HG03378 (cell line): ENCODE results near the gene DPH3.
"Not testable (repeated sequence)": the region's sequence is repeated elsewhere in the genome, so short reads cannot be mapped to it uniquely, and the experiment has no call there.

Source experiments
- ATAC-seq: cut with Tn5 transposase; IDR thresholded peaks from one replicate; pipeline ENCODE4 v1.9.1; 2021; ENCODE audit warnings: mild to moderate bottlenecking, moderate library complexity; ENCODE audit not compliant: unreplicated experiment

Gene DPH3

DNA sequence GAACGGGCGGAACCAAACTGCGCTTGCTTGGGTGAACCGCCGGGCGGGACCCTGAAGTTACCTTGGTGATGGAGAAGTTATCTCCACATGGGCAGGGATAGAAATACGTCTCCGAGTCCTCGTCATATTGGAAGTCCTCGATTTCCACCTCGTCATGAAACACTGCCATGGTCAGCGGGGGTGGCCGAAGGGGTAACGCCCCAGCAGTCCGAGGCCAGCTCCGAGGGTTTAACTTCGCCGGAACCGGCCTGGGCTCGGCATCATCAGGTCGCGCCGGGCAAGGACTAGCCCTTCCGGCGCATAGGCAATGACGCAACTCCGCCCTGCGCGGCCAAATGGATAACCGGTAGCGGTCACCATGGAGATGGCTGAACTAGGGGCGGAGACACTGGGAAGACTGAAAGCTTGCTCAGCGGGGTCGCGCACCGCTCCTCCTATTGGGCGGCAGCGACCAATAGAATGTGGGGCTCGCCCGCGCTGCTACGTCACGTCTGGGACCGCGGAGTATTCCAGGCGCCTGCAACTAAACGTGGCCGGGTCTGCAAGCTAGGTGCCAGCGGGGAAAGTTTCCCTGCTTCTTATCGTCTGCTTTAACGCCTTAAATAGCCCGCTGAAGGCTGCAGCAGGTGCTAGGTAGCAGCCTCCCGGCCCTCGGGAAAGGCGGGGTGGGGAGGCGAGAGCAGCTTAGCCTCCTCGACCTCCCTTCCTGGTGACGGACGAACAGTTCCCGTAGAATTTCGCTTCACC lies at the start of gene DPH3, which contains the start of gene OXNAD1:
DPH3 (minus strand) TSS at position 236 of the 747 bp plus-strand sequence; CDS start at position 169, 67 bp downstream.
OXNAD1 (plus strand) TSS at position 505 of the 747 bp plus-strand sequence. CDS start 5,741 bp downstream, outside the sequence.
- peak; percentile 97 for ATAC-seq

DNA sequence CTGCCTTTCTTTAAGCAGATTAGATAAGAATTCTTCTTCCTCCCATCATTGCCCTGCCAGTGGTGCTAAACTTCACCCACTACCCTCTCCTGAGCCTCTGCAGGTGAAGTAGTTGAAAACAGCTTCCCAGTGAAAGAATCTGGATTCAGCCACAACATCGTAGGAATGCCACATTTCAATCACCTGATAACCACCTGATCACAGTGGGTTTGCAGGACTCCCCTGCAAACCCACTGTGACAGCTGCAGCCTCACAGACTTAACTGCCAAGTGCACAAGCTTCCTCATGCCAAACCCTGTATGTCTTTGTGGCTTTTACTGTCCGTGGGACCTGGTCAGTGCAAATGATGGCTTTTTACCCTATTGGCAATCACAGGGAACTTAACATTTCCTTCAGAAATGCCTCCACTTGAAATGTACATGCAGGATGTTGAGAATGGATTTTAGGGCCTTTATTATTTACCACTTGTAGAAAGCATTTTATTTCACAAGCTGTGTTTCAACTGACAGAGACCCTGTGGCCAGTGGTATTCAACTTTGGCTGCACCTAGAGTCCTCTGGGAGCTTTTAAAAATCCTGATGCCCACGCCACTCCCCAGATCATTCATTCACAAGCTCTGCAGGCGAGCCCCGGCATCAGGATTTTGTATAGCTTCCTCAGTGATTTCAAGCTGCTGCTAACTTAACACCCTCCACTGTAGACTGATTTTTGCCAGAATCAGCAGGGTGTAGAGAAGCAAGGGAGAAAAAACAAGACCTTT lies 49.3 kb upstream of the DPH3 start:
- ATAC-seq: no peak

DNA sequence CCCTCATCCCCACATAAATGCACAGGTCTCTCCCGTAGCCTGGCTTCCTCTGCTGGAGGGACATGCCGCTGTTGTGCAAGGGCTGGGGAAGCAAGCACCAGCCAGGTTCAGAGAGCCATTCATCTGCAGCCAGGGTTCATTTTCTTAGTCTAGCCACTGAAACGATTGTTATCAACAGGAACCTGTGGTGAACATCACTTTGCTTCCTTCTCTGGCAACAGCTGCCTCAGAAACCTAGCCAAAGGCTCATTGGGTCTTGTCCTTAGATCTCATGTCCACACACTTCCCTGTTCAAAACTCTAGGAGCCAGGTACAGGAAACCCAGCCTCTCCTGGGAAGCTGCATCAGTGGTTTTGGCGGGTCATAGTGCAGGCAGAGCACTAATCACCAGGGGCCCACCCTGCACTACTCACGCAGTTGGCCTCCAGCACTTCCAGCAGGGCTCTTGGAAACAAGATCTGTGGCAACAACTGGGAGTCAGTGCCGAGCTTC lies 47.3 kb upstream of the DPH3 start:
- ATAC-seq: peak; percentile 54

DNA sequence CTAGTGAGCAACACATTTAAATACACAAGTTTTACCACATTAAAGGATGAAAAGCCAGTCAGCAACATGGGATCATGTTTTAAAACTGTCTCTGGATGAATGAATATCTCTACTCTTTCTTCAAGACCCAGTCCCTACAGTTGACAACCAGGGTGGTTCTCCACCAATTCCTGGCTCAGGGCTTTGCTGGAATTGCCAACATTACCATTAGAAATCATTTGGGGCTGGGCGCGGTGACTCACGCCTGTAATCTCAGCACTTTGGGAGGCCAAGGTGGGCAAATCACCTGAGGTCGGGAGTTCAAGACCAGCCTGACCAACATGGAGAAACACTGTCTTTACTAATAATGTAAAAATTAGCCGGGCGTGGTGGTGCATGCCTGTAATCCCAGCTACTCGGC lies 45.7 kb upstream of the DPH3 start:
- not testable (repeated sequence) for ATAC-seq

DNA sequence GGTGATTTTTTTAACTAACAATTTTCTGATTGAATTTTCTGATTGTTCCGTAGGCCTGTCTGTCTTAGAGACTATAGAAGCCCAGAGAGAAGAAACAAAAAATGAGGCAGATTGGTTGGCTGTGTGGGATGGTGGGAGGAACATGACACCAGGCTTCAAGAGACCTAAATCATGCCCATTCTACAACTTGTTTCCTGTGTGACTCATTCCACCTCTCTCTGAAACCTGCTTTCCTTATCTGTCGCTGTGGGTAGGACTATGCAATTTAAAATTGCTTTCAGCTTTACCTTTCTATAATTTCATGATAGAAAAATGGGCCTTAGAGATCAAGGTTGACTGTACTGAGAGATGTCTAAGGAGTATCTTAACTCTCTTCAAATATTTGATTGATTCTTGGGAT lies 44.8 kb upstream of the DPH3 start:
- peak; percentile 92 for ATAC-seq

DNA sequence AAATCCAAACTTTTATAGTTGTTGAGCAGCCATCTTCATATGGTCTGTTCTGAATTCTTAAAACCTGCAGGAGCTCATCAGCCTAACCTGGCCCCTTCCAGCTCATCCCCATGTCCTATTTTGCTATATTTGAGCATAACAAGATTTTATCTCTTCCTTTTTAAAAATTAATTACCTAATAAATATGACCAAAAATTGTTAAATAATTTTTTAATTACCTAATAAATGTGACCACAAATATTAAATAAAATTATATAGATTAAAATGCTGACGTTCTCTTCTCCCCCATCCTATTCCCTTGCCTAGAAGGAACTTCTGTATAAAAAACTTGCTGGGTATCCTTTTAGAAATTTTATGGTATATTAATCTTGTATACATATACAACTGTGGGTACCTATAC lies 44.0 kb upstream of the DPH3 start:
- ATAC-seq: no peak

DNA sequence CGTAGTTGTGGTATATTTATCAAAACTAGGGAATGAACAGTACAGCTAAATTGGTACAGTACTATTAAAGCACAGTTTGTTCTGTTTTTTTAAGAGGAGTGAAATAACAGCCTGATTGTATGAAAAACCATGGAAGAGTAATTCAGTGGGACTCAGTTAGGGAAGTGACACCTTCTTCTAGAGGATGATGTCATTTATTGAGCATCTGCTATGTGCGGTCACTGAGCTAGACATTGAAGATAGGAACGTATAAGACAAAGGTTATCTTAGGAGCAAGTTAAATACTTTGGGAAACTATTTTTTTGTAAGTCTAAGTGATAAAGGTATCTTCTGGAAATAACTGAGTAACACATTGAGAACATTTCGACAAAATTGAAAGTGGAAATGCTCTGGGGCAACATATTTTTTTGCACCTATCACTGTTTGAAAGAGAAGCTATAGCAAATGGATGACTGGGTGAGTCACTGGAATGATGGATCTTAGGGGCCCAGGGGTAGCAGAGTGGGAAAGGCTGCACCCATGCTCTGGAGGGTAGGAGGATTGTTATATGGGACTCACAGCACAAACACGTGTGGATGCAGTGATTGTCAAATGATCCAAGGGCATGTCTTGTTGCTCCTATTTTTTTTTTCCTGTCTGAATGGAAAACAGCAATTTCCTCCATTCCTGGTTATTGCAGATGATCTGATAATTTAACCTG lies 43.2 kb upstream of the DPH3 start:
- no peak for ATAC-seq

DNA sequence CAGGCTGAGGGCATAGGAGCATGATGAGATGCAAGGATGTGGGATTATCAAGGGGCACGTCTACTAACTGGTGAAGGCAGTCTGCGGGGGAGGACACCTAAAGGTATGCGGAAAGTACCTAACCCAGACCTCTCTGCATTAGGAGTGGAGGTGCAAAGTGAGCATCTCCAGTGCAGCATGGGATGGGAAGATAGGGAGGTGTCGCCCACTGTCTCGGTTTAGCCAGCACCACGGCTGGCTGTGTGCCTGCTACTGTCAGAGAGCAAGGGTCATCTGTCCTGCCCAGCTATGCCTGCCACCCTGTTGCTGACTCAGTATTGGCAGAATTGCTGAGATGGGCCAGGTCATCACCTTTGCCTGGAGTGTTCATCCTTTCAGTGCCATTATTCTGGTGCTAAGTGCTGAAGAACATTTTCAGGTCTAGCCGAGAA lies 40.4 kb upstream of the DPH3 start:
- no peak for ATAC-seq

DNA sequence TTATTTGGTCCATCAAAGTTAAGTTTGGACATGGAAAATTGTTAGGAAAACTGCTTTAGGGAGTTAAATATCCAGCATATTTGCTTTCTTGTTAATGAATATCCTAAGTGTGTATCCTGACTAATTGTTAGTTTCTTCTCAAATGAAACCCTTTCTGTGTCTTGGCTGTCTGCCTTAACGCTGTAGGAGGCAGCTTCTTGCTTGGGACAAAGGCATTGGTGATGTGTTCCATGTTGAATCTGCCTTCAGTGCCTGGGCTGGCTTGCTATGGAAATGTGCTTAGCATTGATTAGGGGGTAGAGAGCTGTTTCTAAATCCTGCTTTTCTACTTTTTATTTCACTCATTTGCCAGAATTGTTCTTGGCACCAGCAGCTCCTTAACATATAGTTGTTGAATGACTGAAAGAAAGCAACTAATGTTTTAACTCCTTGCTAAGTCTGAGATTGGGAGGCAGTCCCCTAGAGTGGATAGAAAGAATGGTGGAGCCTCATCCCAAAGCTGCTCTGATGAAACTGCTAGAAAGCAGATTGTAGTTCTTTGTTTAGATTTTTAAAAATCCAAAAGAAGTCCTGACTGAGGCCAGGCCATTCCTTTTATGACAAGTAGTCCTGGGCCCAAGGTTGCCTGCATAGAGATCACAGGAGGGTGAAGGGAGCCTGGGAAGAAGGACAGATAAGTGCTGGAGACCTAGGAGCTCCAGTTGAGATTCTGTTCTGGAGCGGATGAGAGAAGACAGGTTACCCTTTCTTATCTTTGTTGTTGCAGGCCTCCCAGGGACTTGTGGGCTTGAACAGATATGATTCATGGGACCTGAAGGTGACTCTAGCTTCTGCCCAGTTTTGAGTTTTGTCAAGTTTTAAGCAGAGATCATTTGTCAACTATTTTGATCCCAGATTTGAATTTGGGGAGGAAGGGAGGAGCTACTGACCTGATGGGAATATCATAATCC lies 39.6 kb upstream of the DPH3 start:
- no peak for ATAC-seq

DNA sequence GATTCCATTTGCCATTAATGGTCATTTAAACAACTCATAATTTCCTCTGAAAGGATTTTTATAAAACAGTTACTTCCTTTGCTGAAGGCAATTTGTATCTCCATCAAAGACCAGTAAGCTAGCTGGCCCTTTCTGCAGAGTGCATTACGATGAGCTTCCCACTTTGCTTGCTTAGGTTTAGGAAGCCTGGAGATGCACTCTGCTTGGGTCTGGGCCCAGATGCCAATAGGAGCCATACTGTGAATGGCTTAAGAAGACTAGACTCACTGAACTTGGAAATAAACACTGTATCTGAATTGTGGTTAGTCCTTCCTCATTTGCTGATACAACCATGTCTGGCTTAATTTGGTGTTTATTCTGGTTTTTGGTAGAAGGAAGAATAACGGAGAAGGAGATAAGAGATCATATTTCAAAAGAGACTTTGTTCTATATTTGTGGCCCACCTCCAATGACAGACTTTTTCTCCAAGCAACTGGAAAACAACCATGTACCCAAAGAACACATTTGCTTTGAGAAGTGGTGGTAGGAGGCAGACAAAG lies 38.4 kb upstream of the DPH3 start:
- no peak for ATAC-seq

DNA sequence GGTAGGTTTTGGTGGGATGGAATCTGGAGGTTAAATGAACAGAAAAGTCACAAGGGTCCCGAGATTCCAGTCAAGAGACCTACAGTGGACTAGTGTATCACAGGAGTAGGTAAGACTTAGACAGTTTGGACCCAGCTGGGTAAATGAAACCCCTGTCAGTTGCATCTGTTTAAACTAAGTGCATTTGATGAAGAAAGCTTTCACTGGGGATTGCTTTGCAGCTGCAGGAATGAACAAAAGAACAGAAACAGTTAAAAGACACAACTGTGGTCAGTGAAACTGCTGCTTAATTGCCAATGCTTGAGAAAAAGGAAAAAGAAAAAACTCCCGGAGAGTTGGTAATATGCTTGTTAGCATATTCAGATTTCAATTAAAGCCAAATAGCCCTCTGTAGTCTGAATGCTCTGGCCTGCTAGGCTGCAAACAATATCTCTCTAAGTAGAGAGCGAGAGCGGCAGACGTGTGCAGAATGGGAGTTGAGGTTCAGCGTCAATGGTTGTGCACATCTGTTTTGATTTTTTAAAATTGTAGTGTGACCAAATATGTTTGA lies 37.4 kb upstream of the DPH3 start:
- ATAC-seq: no peak

DNA sequence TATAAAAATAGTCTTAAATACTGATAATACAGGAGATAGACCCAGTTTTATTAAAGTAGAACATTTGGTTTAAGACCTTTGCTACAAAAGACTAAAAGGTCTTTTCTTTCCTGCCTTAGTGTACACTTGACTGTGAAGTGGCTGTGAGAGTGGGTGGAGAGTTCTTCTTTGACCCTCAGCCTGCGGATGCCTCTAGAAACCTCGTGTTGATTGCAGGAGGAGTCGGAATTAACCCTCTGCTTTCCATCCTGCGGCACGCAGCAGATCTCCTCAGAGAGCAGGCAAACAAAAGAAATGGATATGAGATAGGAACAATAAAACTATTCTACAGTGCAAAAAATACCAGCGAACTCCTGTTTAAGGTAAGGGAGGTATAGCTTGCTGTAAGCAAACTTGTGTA lies 36.8 kb upstream of the DPH3 start:
- ATAC-seq: no peak

DNA sequence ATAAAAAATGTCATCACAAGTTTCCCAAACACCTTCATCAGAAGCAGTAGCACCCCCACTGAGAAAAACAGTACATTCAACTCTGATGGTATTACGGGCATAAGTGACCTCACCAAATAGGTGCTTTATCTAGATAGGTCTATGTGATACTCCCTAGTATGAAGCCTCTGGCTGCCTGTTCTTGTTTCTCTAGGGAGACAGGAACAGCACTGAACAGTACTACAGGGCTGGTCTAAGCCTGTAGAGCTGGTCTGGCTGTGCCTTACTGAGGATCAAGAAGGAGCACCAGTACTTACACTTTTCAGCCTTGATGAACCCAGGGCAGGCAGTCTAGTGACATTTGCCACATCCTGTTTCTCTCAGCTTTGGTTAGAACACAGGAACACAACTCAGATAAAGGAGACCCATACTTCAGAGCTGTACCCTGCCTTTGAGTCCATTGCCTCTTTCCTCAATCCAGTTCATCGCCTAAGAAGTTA lies 36.2 kb upstream of the DPH3 start:
- peak; percentile 61 for ATAC-seq

DNA sequence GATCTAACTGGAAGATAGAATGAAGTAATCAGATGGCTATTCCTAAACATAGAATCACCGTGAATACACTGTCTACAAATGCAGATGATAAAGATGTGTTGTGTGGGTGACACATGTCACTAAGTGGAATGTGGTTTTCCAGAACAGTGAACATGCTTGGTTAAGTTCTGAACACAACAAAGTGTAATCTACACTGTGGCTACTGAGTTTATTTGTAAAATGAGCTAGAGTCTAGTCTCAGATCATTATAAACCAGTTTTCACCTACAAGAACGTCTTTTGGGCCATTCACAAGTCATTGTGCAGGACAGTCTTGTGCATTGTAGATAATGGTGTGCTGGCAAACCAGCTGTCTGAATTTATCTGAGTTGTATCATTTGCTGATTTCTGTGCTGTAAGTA lies 35.6 kb upstream of the DPH3 start:
- ATAC-seq: peak; percentile 63

DNA sequence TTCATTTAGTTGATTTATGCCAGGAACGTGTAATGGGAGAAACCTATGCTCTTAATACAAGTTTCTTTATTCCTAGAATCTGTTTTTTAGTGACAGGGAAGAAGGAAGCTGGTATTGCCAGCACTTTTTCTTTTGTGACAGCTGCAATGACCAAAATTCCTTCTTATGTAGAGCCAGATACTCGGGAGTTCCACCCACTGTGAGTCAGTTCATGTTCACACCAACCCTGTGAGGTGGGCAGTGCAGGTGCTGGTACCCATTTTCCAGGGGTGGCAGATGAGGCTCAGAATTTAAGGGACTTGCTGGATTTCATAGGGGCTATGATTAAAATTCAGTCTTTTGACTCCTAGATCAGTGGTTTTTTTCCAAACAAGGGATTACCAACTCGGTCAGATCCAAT lies 35.0 kb upstream of the DPH3 start:
- ATAC-seq: no peak

DNA sequence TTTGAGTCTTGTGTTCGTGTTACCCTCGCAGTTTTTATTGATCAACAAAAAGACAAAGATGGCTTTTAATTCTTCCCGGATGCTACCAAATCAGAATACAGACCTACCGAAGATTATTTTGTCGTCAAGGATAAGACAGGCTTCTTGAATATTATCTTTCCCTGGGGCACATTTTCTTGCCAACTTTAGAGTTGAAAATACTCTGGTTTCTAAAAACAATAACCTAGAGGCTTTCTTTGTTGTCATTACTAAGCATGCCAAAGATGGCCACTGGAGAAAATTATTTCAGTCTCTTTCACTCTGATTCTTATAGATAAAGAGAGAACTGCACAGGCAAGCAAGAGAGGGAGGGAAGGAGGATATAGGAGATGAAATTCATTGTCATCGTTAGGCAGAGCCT lies 34.1 kb upstream of the DPH3 start:
- no peak for ATAC-seq

DNA sequence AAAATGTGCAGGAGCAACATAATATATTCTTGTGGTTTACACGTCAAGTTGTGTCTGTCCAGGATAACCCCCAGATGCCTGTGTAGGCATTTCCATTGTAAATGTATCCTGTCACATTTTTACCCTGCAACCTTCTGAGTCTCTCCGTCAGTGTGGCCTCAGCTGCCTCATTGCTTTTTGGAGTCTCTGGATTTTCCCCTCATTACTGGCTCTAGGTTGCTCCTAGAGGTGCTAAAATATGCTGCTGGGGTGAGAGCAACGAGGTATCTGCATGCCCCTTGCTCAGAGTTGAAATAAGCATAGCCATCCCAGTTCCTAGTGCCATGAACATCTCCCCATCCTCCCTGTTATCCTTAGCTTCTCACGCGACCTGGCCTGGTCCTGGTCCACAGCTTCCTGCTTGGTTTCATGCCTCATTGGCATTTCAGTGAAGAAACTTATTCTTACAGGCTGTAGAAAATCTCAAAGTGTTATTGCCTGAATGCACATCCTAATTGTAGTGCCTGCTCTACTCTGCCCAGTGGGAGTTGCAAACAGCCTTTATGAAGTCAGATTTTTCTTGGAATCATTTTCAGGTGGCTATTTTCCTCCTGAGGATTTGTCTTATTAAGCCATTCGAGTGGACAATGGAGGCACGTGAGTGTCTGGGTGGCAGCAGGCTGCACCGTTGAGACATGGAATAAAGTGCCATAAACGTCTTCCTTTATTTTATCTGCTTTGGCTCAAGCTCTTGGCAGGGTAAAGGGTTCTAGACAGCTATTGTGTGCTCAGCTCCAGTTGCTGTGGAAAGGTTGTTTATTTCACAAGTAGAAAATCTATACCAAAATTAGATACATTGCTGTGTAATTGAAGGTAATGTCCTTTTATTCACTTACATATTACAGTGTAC lies 33.5 kb upstream of the DPH3 start:
- ATAC-seq: no peak

DNA sequence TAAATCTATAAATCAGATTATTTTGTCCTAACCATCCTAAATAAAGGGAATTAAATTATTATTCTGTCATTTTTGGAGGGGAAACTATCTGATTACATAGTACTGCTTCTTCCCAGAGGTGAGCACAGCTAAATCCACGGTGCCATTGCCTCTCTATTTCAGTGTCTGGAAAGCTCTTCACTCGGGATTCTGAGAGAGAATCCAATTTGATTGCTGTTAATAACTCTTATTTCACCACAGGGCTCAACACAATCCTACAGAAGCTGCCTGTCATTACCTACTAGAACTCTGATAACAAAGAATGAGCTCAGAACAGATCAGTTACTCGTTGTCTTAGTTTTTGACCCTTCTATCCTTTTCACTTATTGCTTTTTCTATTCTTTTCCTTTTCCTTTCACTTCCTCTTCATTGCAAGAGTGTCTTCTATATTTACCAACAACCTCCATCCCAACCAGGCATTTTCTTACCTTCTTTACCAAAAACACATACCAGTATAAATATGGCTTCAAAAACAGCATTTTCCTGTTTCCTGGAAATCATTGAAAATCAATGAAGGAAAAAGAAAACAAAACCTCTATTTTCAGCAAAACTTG lies 30.7 kb upstream of the DPH3 start:
- no peak for ATAC-seq
